H1 (cell line): Measurements from ENCODE around the gene TET1. TPM values are rescaled to one million over a fixed set of nuclear protein-coding genes. Genes with fewer than 3 reads are reported as not detected.

Source experiments
- ATF2 ChIP-seq: IDR thresholded peaks from 2 replicates; pipeline ENCODE4 v1.6.1; 2012; ENCODE audit warnings: low read length, inconsistent platforms
- CHD1 ChIP-seq: IDR thresholded peaks from 2 replicates; pipeline ENCODE4 v1.6.1; 2012; ENCODE audit warnings: low read depth, low read length, improper control_type of control experiment
- CHD2 ChIP-seq: IDR thresholded peaks from 2 replicates; pipeline ENCODE4 v1.6.1; 2012; ENCODE audit warnings: low read length, improper control_type of control experiment
- CTCF ChIP-seq, 3 experiments: IDR thresholded peaks; 1 replicate in 2 of 3; 2 replicates in 1 of 3; pipeline versions ENCODE4 v1.5.1 to v1.6.1; 2011; ENCODE audit warnings: low read length in 3 of 3, mild to moderate bottlenecking in 3 of 3, inconsistent platforms in 2 of 3, low read depth in 1 of 3, moderate library complexity in 1 of 3; ENCODE audit not compliant: insufficient read depth in 1 of 3; ENCODE audit errors: control extremely low read depth in 1 of 3
- EGR1 ChIP-seq: IDR thresholded peaks from 2 replicates; pipeline ENCODE4 v1.6.1; 2011; ENCODE audit warnings: low read depth, low read length, borderline replicate concordance
- EP300 ChIP-seq, 2 experiments: IDR thresholded peaks; 1 replicate in 1 of 2; 2 replicates in 1 of 2; pipeline ENCODE4 v1.6.1; 2011 to 2012; ENCODE audit warnings: low read depth in 2 of 2, low read length in 2 of 2, mild to moderate bottlenecking in 2 of 2, borderline replicate concordance in 1 of 2, inconsistent platforms in 1 of 2, moderate library complexity in 1 of 2
- EZH2 ChIP-seq: fragments of 200-600 bp; sonication (generic); IDR thresholded peaks from 2 replicates; pipeline ENCODE4 v1.7.1; 2012; ENCODE audit warnings: low read depth, mild to moderate bottlenecking, moderate library complexity, low read length, inconsistent platforms; ENCODE audit not compliant: severe bottlenecking
- RAD21 ChIP-seq, 2 experiments: IDR thresholded peaks in 1 of 2; conservative IDR thresholded peaks in 1 of 2; 2 replicates each; pipeline ENCODE4 v1.6.1; 2011; ENCODE audit warnings: low read depth in 2 of 2, low read length in 2 of 2, improper control_type of control experiment in 1 of 2, inconsistent platforms in 1 of 2, mild to moderate bottlenecking in 1 of 2, moderate library complexity in 1 of 2
- polyA plus RNA-seq, 7 experiments: library from polyadenylated mRNA; depleted of rRNA in 3 of 7; stranded (reverse) in 5 of 7; unstranded in 2 of 7; fragments of >200 nt in 5 of 7; fragments of 200-250 nt in 2 of 7; gene quantifications; 1 replicate in 5 of 7; 2 replicates in 1 of 7; 4 replicates in 1 of 7; pipeline versions ENCODE4 v1.2.1 to v1.2.3, GENCODE V29; 2011 to 2013; ENCODE audit warnings: missing spikeins in 2 of 7, mixed read lengths in 2 of 7
- total RNA-seq: library from RNA; stranded (reverse); fragmentation: NEBNext Ultra II Directional; extraction: Animal tissue kit (Norgen Biotek cat#: 25700); gene quantifications from 2 replicates; pipeline ENCODE4 v1.2.1, GENCODE V29; 2021
- TF ChIP-seq, protein P1 (sequence below): IDR thresholded peaks from 2 replicates; pipeline ENCODE4 v1.6.1; 2012; ENCODE audit warnings: inconsistent platforms

Gene TET1
- total and polyA plus RNA-seq, 2 of the 8 experiments (the other 6 are each of a cell fraction or from before 2014, with no cell fraction given), result 15.2 to 69.3 TPM

GRCh38 chr10:68720793-68721672 lies 160.9 kb downstream of the TET1 start, which contains the start of gene CCAR1 (continued):
- peak in 1 of 2 experiments; percentile 36; a peak in 1 of 3 replicates for TF ChIP-seq EP300 (IDR thresholded peaks at IDR 0.05; ENCODE audit: borderline replicate concordance in 1 of 2, low read depth in 2 of 2, low read length in 2 of 2)
- TF ChIP-seq EGR1, result no peak
- TF ChIP-seq RAD21 (IDR thresholded peaks at IDR 0.05 in 1 of 2, conservative IDR thresholded peaks at IDR 0.05 in 1 of 2; ENCODE audit: low read depth in 2 of 2, low read length in 2 of 2), result peak in 1 of 2 experiments; percentile 0; a peak in 1 of 4 replicates
- TF ChIP-seq EZH2, result no peak
- TF ChIP-seq CTCF (IDR thresholded peaks at IDR 0.05; ENCODE audit: control extremely low read depth in 1 of 3, insufficient read depth in 1 of 3, low read depth in 1 of 3, low read length in 3 of 3), result no peak
- no peak for TF ChIP-seq CHD1
- TF ChIP-seq ATF2, result no peak; the same call in 1 of the 2 replicates
- TF ChIP-seq, protein P1, sequence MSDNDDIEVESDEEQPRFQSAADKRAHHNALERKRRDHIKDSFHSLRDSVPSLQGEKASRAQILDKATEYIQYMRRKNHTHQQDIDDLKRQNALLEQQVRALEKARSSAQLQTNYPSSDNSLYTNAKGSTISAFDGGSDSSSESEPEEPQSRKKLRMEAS, result peak; percentile 88
- no peak for TF ChIP-seq CHD2
